GM23338 (cell line): ENCODE data around the gene CNPY4.

ENCODE experiments used
- EZH2 ChIP-seq: fragments of 200-600 bp; sonication (generic); IDR thresholded peaks from one replicate; pipeline ENCODE4 v1.8.0; 2017; ENCODE audit warnings: antibody characterized with exemption, mild to moderate bottlenecking, low read depth; ENCODE audit not compliant: unreplicated experiment
- EZH2phosphoT487 ChIP-seq: fragments of 200-600 bp; sonication (generic); IDR thresholded peaks from one replicate; pipeline ENCODE4 v1.8.1; 2018; ENCODE audit warnings: antibody characterized with exemption; ENCODE audit not compliant: unreplicated experiment
- POLR2AphosphoS5 ChIP-seq: IDR thresholded peaks from 2 replicates; pipeline ENCODE4 v1.6.1; 2016; ENCODE audit warnings: antibody characterized with exemption, low read depth
- TF ChIP-seq, protein P1 (sequence below), 2 experiments: fragments of 200-600 bp in 1 of 2; sonication (generic) in 1 of 2; conservative IDR thresholded peaks; 2 replicates each; pipeline versions ENCODE4 v1.5.1 to v1.6.1; 2016 to 2017; ENCODE audit warnings: antibody characterized with exemption in 2 of 2, low read depth in 2 of 2, mild to moderate bottlenecking in 2 of 2, moderate library complexity in 1 of 2
- TF ChIP-seq, protein P2 (sequence below): IDR thresholded peaks from one replicate; pipeline ENCODE4 v1.6.1; 2018; ENCODE audit warnings: antibody characterized with exemption; ENCODE audit not compliant: unreplicated experiment

DNA sequence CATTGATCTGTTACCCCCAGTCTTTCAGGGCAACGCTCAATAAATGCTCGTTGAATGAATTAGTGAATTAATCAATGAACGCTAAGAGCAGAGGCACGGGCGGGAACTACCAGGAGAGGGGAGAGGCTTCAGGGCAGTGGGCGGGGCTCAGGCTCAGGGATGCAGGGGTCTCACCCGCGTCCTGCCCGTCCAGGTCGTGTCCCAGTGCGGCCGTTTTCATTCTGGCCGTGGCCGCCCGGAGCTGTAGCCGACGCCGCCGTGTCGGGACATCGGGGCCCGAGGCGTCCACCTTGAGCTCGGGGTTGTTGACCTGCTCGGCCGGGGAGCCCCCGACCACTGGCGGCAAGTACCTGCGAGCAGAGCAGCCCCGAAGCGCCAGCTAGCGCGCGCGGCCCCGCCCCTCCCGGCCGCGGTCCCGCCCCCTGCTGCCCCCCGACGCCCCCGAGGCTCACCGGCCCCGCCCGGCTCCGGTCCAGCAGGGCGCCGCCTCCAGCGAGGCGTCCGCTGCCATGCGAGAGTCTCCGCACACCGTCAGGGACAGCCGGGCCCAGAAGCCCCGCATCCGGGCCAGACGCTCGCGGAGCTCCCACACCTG is 51.8 kb downstream of the CNPY4 start:
- TF ChIP-seq, protein P1, sequence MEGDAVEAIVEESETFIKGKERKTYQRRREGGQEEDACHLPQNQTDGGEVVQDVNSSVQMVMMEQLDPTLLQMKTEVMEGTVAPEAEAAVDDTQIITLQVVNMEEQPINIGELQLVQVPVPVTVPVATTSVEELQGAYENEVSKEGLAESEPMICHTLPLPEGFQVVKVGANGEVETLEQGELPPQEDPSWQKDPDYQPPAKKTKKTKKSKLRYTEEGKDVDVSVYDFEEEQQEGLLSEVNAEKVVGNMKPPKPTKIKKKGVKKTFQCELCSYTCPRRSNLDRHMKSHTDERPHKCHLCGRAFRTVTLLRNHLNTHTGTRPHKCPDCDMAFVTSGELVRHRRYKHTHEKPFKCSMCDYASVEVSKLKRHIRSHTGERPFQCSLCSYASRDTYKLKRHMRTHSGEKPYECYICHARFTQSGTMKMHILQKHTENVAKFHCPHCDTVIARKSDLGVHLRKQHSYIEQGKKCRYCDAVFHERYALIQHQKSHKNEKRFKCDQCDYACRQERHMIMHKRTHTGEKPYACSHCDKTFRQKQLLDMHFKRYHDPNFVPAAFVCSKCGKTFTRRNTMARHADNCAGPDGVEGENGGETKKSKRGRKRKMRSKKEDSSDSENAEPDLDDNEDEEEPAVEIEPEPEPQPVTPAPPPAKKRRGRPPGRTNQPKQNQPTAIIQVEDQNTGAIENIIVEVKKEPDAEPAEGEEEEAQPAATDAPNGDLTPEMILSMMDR (conservative IDR thresholded peaks at IDR 0.05; ENCODE audit: low read depth in 2 of 2) = no peak
- TF ChIP-seq, protein P2, sequence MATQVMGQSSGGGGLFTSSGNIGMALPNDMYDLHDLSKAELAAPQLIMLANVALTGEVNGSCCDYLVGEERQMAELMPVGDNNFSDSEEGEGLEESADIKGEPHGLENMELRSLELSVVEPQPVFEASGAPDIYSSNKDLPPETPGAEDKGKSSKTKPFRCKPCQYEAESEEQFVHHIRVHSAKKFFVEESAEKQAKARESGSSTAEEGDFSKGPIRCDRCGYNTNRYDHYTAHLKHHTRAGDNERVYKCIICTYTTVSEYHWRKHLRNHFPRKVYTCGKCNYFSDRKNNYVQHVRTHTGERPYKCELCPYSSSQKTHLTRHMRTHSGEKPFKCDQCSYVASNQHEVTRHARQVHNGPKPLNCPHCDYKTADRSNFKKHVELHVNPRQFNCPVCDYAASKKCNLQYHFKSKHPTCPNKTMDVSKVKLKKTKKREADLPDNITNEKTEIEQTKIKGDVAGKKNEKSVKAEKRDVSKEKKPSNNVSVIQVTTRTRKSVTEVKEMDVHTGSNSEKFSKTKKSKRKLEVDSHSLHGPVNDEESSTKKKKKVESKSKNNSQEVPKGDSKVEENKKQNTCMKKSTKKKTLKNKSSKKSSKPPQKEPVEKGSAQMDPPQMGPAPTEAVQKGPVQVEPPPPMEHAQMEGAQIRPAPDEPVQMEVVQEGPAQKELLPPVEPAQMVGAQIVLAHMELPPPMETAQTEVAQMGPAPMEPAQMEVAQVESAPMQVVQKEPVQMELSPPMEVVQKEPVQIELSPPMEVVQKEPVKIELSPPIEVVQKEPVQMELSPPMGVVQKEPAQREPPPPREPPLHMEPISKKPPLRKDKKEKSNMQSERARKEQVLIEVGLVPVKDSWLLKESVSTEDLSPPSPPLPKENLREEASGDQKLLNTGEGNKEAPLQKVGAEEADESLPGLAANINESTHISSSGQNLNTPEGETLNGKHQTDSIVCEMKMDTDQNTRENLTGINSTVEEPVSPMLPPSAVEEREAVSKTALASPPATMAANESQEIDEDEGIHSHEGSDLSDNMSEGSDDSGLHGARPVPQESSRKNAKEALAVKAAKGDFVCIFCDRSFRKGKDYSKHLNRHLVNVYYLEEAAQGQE = no peak
- TF ChIP-seq POLR2AphosphoS5 (no peak; the same call in 1 of the 2 replicates), EZH2 (no peak), EZH2phosphoT487 (no peak)
